Stimulated activated naive CD8-positive, alpha-beta T cell treated with anti-CD3 and anti-CD28 coated beads, Interleukin-15, amount 100 ng/mL, for 72 hours (primary cell): ENCODE measurements around the gene MOGAT1.
A peak's percentile ranks its signal among the peaks of the same experiment; 100 is the strongest.
"Not testable (repeated sequence)": the region's sequence is repeated elsewhere in the genome, so short reads cannot be mapped to it uniquely, and the experiment has no call there.

ENCODE experiments used
- ATAC-seq: fragments of 150-1000 bp; cut with Tn5 transposase; 2 replicates; pipeline ENCODE4 v1.10.0; 2021; ENCODE audit warnings: mild to moderate bottlenecking, moderate library complexity
- DNase-seq, 2 donors: peaks; one replicate each; pipeline ENCODE4 v3.0.0; 2021 to 2022
- H3K27ac Mint-ChIP-seq, 2 donors: one replicate each; pipeline ENCODE4 v1.8.0; 2022; ENCODE audit warnings: mild to moderate bottlenecking in 2 of 2, mixed read lengths in 2 of 2, moderate library complexity in 2 of 2
- H3K27me3 Mint-ChIP-seq: one replicate; pipeline ENCODE4 v1.8.0; 2022; ENCODE audit warnings: mixed read lengths
- H3K4me1 Mint-ChIP-seq: one replicate; pipeline ENCODE4 v1.8.0; 2022; ENCODE audit warnings: mild to moderate bottlenecking, mixed read lengths
- H3K4me3 Mint-ChIP-seq, 2 donors: one replicate each; pipeline ENCODE4 v1.8.0; 2022; ENCODE audit warnings: mild to moderate bottlenecking in 2 of 2, mixed read lengths in 2 of 2, moderate library complexity in 1 of 2
- H3K9me3 Mint-ChIP-seq, 2 donors: one replicate each; pipeline ENCODE4 v1.8.0; 2022; ENCODE audit warnings: mixed read lengths in 2 of 2

MOGAT1 gene

GRCh38 chr2:222739939-222740338 is 68.5 kb downstream of the MOGAT1 start:
- Mint-ChIP-seq H3K9me3 (no peaks in the 10 kb centered on the region), H3K27ac (no peak overlapping the region), H3K27me3 (peaks cover 30% of the 10 kb centered on the region), H3K4me1 (peaks cover 16% of the 10 kb centered on the region), H3K4me3 (no peak overlapping the region)
- no peak for DNase-seq
- no peak for ATAC-seq

GRCh38 chr2:222743251-222743812 is 71.9 kb downstream of the MOGAT1 start:
- no peaks in the 10 kb centered on the region for H3K9me3 Mint-ChIP-seq

GRCh38 chr2:222745836-222746559 is 74.5 kb downstream of the MOGAT1 start:
- no peak overlapping the region for H3K27ac Mint-ChIP-seq
- H3K4me1 Mint-ChIP-seq, result peaks cover 24% of the 10 kb centered on the region
- H3K4me3 Mint-ChIP-seq, result no peak overlapping the region
- H3K27me3 Mint-ChIP-seq, result peaks cover 7% of the 10 kb centered on the region
- H3K9me3 Mint-ChIP-seq, result no peaks in the 10 kb centered on the region
- DNase-seq (no peak), ATAC-seq (no peak)

More at GRCh38 chr2:222743251-222743812, 71.9 kb downstream of the MOGAT1 start:
- H3K4me3 Mint-ChIP-seq, result peak overlapping the region; percentile 1 to 35
- peaks cover 12% of the 10 kb centered on the region for H3K27me3 Mint-ChIP-seq
- H3K4me1 Mint-ChIP-seq, result peaks cover 29% of the 10 kb centered on the region
- no peak for DNase-seq
- no peak for ATAC-seq
- no peak overlapping the region for H3K27ac Mint-ChIP-seq

- peaks cover 7% of the 10 kb centered on the region for H3K27me3 Mint-ChIP-seq
- H3K27ac Mint-ChIP-seq, result peak overlapping the region in 1 of 2 donors; percentile 92
- ATAC-seq (peak; percentile 61), DNase-seq (peak; percentile 12 to 43)
- H3K9me3 Mint-ChIP-seq, result no peaks in the 10 kb centered on the region
- H3K4me3 Mint-ChIP-seq, result no peak overlapping the region
- peaks cover 28% of the 10 kb centered on the region for H3K4me1 Mint-ChIP-seq
Measured at GRCh38 chr2:222747526-222748160, 76.2 kb downstream of the MOGAT1 start.

- H3K27me3 Mint-ChIP-seq, result peaks cover 7% of the 10 kb centered on the region
- DNase-seq (no peak), ATAC-seq (no peak)
- H3K4me3 Mint-ChIP-seq, result no peak overlapping the region
- peaks cover 21% of the 10 kb centered on the region for H3K4me1 Mint-ChIP-seq
- H3K27ac Mint-ChIP-seq, result no peak overlapping the region
- H3K9me3 Mint-ChIP-seq, result no peaks in the 10 kb centered on the region
Measured at GRCh38 chr2:222750533-222750932, 79.1 kb downstream of the MOGAT1 start.

GRCh38 chr2:222751238-222751637 is 79.8 kb downstream of the MOGAT1 start:
- Mint-ChIP-seq H3K27me3 (peaks cover 7% of the 10 kb centered on the region), H3K4me3 (no peak overlapping the region), H3K9me3 (no peaks in the 10 kb centered on the region), H3K4me1 (peaks cover 21% of the 10 kb centered on the region), H3K27ac (no peak overlapping the region)
- ATAC-seq (no peak), DNase-seq (no peak)

GRCh38 chr2:222751821-222752719 is 80.6 kb downstream of the MOGAT1 start:
- Mint-ChIP-seq H3K9me3 (no peaks in the 10 kb centered on the region), H3K4me3 (no peak overlapping the region), H3K27me3 (peaks cover 7% of the 10 kb centered on the region), H3K27ac (no peak overlapping the region), H3K4me1 (peaks cover 20% of the 10 kb centered on the region)
- peak in 1 of 2 donors; percentile 24 for DNase-seq
- peak; percentile 78 for ATAC-seq

- no peaks in the 10 kb centered on the region for H3K9me3 Mint-ChIP-seq
- H3K4me1 Mint-ChIP-seq, result peaks cover 13% of the 10 kb centered on the region
- peaks cover 7% of the 10 kb centered on the region for H3K27me3 Mint-ChIP-seq
Measured at GRCh38 chr2:222752746-222753145, 81.3 kb downstream of the MOGAT1 start.

GRCh38 chr2:222753251-222753824 is 81.9 kb downstream of the MOGAT1 start:
- ATAC-seq (no peak), DNase-seq (no peak)
- no peaks in the 10 kb centered on the region for H3K9me3 Mint-ChIP-seq
- H3K4me1 Mint-ChIP-seq, result peaks cover 8% of the 10 kb centered on the region
- H3K27ac Mint-ChIP-seq, result no peak overlapping the region
- peaks cover 7% of the 10 kb centered on the region for H3K27me3 Mint-ChIP-seq
- H3K4me3 Mint-ChIP-seq, result no peak overlapping the region

More at GRCh38 chr2:222752746-222753145, 81.3 kb downstream of the MOGAT1 start:
- Mint-ChIP-seq H3K4me3 (no peak overlapping the region), H3K27ac (peak overlapping the region; percentile 35 to 49)
- ATAC-seq (no peak), DNase-seq (no peak)

GRCh38 chr2:222754324-222754930 is 83.0 kb downstream of the MOGAT1 start:
- no peak for DNase-seq
- Mint-ChIP-seq H3K27me3 (peaks cover 7% of the 10 kb centered on the region), H3K4me1 (peaks cover 7% of the 10 kb centered on the region), H3K4me3 (no peak overlapping the region), H3K27ac (no peak overlapping the region), H3K9me3 (no peaks in the 10 kb centered on the region)
- no peak for ATAC-seq

GRCh38 chr2:222755593-222755992 is 84.1 kb downstream of the MOGAT1 start:
- H3K4me1 Mint-ChIP-seq, H3K4me3 Mint-ChIP-seq, DNase-seq, H3K27ac Mint-ChIP-seq, ATAC-seq, H3K9me3 Mint-ChIP-seq, H3K27me3 Mint-ChIP-seq: not testable (repeated sequence)

- Mint-ChIP-seq H3K4me3 (no peak overlapping the region), H3K4me1 (peaks cover 7% of the 10 kb centered on the region), H3K27ac (no peak overlapping the region), H3K27me3 (peaks cover 7% of the 10 kb centered on the region), H3K9me3 (no peaks in the 10 kb centered on the region)
- no peak for ATAC-seq
- no peak for DNase-seq
Measured at GRCh38 chr2:222756362-222756831, 84.9 kb downstream of the MOGAT1 start.

GRCh38 chr2:222756951-222757650 is 85.6 kb downstream of the MOGAT1 start:
- DNase-seq (no peak), ATAC-seq (no peak)
- Mint-ChIP-seq H3K4me3 (no peak overlapping the region), H3K9me3 (no peaks in the 10 kb centered on the region), H3K27ac (no peak overlapping the region), H3K27me3 (peaks cover 7% of the 10 kb centered on the region), H3K4me1 (peaks cover 7% of the 10 kb centered on the region)
